HEK293 (cell line): ENCODE results near the gene IL1RAP.

Source experiments
- EGR2 ChIP-seq: fragments of 450-650 bp; formaldehyde crosslinking; IDR thresholded peaks from 2 replicates; pipeline ENCODE4 v1.5.1; 2016; ENCODE audit warnings: low read depth, missing biosample characterization, missing genetic modification characterization
- KLF9 ChIP-seq: fragments of 450-650 bp; formaldehyde crosslinking; IDR thresholded peaks from 2 replicates; pipeline ENCODE4 v1.5.1; 2016; ENCODE audit warnings: missing biosample characterization, missing genetic modification characterization, low read depth
- MZF1 ChIP-seq: fragments of 450-650 bp; formaldehyde crosslinking; IDR thresholded peaks from 2 replicates; pipeline ENCODE4 v1.5.1; 2017; ENCODE audit warnings: missing biosample characterization, missing genetic modification characterization, borderline replicate concordance
- OVOL3 ChIP-seq: fragments of 450-650 bp; formaldehyde crosslinking; IDR thresholded peaks from 2 replicates; pipeline ENCODE4 v1.5.1; 2016; ENCODE audit warnings: missing biosample characterization, missing genetic modification characterization
- PRDM1 ChIP-seq: fragments of 450-650 bp; formaldehyde crosslinking; IDR thresholded peaks from 2 replicates; pipeline ENCODE4; 2016; ENCODE audit warnings: missing biosample characterization, missing genetic modification characterization
- ZBTB48 ChIP-seq: fragments of 450-650 bp; formaldehyde crosslinking; IDR thresholded peaks from 2 replicates; pipeline ENCODE4 v1.5.1; 2016; ENCODE audit warnings: missing biosample characterization, missing genetic modification characterization
- ZBTB7A ChIP-seq: fragments of 450-650 bp; formaldehyde crosslinking; IDR thresholded peaks from 2 replicates; pipeline ENCODE4 v1.5.1; 2016; ENCODE audit warnings: low read depth, missing biosample characterization, missing genetic modification characterization
- ZFP37 ChIP-seq: fragments of 450-650 bp; formaldehyde crosslinking; IDR thresholded peaks from 2 replicates; pipeline ENCODE4 v1.5.1; 2016; ENCODE audit warnings: missing biosample characterization, missing genetic modification characterization
- ZNF2 ChIP-seq: fragments of 450-650 bp; formaldehyde crosslinking; IDR thresholded peaks from 2 replicates; pipeline ENCODE4 v1.5.1; 2016; ENCODE audit warnings: missing biosample characterization, missing genetic modification characterization
- ZNF211 ChIP-seq: fragments of 450-650 bp; formaldehyde crosslinking; IDR thresholded peaks from 2 replicates; pipeline ENCODE4 v1.5.1; 2016; ENCODE audit warnings: low read depth, missing biosample characterization, missing genetic modification characterization
- ZNF354C ChIP-seq: fragments of 450-650 bp; formaldehyde crosslinking; IDR thresholded peaks from 2 replicates; pipeline ENCODE4 v1.5.1; 2016; ENCODE audit warnings: missing biosample characterization, missing genetic modification characterization, low read depth, borderline replicate concordance
- ZNF37A ChIP-seq: fragments of 450-650 bp; IDR thresholded peaks from 2 replicates; pipeline ENCODE4 v1.5.1; 2018; ENCODE audit warnings: missing biosample characterization, missing genetic modification characterization
- ZNF391 ChIP-seq: fragments of 450-650 bp; formaldehyde crosslinking; IDR thresholded peaks from 2 replicates; pipeline ENCODE4 v1.5.1; 2016; ENCODE audit warnings: low read depth, missing biosample characterization, missing genetic modification characterization, borderline replicate concordance
- ZNF394 ChIP-seq: fragments of 450-650 bp; formaldehyde crosslinking; IDR thresholded peaks from 2 replicates; pipeline ENCODE4 v1.5.1; 2016; ENCODE audit warnings: missing biosample characterization, missing genetic modification characterization, mild to moderate bottlenecking, moderate library complexity, borderline replicate concordance
- ZNF416 ChIP-seq: fragments of 450-650 bp; formaldehyde crosslinking; IDR thresholded peaks from 2 replicates; pipeline ENCODE4 v1.5.1; 2016; ENCODE audit warnings: missing biosample characterization, missing genetic modification characterization
- ZNF473 ChIP-seq: fragments of 450-650 bp; formaldehyde crosslinking; IDR thresholded peaks from 2 replicates; pipeline ENCODE4 v1.5.1; 2017; ENCODE audit warnings: missing biosample characterization, missing genetic modification characterization
- ZNF555 ChIP-seq: fragments of 450-650 bp; formaldehyde crosslinking; conservative IDR thresholded peaks from 2 replicates; pipeline ENCODE4 v1.5.1; 2017; ENCODE audit warnings: missing biosample characterization, mild to moderate bottlenecking, missing genetic modification characterization, inconsistent platforms
- ZNF560 ChIP-seq: fragments of 450-650 bp; formaldehyde crosslinking; IDR thresholded peaks from 2 replicates; pipeline ENCODE4 v1.5.1; 2017; ENCODE audit warnings: missing biosample characterization, missing genetic modification characterization, borderline replicate concordance
- ZNF596 ChIP-seq: fragments of 450-650 bp; IDR thresholded peaks from 2 replicates; pipeline ENCODE4 v1.5.0; 2018; ENCODE audit warnings: missing biosample characterization, mild to moderate bottlenecking, missing genetic modification characterization, moderate library complexity
- ZNF623 ChIP-seq: fragments of 450-650 bp; formaldehyde crosslinking; IDR thresholded peaks from 2 replicates; pipeline ENCODE4 v1.5.1; 2016; ENCODE audit warnings: missing biosample characterization, missing genetic modification characterization
- ZNF670 ChIP-seq: fragments of 450-650 bp; formaldehyde crosslinking; IDR thresholded peaks from 2 replicates; pipeline ENCODE4 v1.5.1; 2016; ENCODE audit warnings: missing biosample characterization, missing genetic modification characterization, low read depth
- ZNF776 ChIP-seq: fragments of 450-650 bp; formaldehyde crosslinking; IDR thresholded peaks from 2 replicates; pipeline ENCODE4 v1.5.0; 2017; ENCODE audit warnings: missing biosample characterization, missing genetic modification characterization, borderline replicate concordance
- ZNF777 ChIP-seq: fragments of 450-650 bp; formaldehyde crosslinking; IDR thresholded peaks from 2 replicates; pipeline ENCODE4 v1.5.1; 2017; ENCODE audit warnings: missing biosample characterization, missing genetic modification characterization, borderline replicate concordance
- TF ChIP-seq, protein P1 (sequence below): fragments of 450-650 bp; formaldehyde crosslinking; IDR thresholded peaks from 2 replicates; pipeline ENCODE4 v1.5.1; 2016; ENCODE audit warnings: missing biosample characterization, missing genetic modification characterization
- TF ChIP-seq, protein P2 (sequence below): fragments of 450-650 bp; formaldehyde crosslinking; IDR thresholded peaks from 2 replicates; pipeline ENCODE4 v1.5.1; 2017; ENCODE audit warnings: missing biosample characterization, missing genetic modification characterization
- TF ChIP-seq, protein P3 (sequence below): fragments of 450-650 bp; formaldehyde crosslinking; IDR thresholded peaks from 2 replicates; pipeline ENCODE4 v1.5.1; 2016; ENCODE audit warnings: missing biosample characterization, missing genetic modification characterization
- TF ChIP-seq, protein P4 (sequence below): fragments of 450-650 bp; formaldehyde crosslinking; IDR thresholded peaks from 2 replicates; pipeline ENCODE4 v1.5.1; 2016; ENCODE audit warnings: missing biosample characterization, missing genetic modification characterization, borderline replicate concordance
- TF ChIP-seq, protein P5 (sequence below): fragments of 450-650 bp; formaldehyde crosslinking; IDR thresholded peaks from 2 replicates; pipeline ENCODE4 v1.5.1; 2016; ENCODE audit warnings: missing biosample characterization, missing genetic modification characterization, low read depth
- TF ChIP-seq, protein P6 (sequence below): fragments of 450-650 bp; formaldehyde crosslinking; IDR thresholded peaks from 2 replicates; pipeline ENCODE4 v1.5.1; 2016; ENCODE audit warnings: missing biosample characterization, missing genetic modification characterization

Gene IL1RAP

DNA sequence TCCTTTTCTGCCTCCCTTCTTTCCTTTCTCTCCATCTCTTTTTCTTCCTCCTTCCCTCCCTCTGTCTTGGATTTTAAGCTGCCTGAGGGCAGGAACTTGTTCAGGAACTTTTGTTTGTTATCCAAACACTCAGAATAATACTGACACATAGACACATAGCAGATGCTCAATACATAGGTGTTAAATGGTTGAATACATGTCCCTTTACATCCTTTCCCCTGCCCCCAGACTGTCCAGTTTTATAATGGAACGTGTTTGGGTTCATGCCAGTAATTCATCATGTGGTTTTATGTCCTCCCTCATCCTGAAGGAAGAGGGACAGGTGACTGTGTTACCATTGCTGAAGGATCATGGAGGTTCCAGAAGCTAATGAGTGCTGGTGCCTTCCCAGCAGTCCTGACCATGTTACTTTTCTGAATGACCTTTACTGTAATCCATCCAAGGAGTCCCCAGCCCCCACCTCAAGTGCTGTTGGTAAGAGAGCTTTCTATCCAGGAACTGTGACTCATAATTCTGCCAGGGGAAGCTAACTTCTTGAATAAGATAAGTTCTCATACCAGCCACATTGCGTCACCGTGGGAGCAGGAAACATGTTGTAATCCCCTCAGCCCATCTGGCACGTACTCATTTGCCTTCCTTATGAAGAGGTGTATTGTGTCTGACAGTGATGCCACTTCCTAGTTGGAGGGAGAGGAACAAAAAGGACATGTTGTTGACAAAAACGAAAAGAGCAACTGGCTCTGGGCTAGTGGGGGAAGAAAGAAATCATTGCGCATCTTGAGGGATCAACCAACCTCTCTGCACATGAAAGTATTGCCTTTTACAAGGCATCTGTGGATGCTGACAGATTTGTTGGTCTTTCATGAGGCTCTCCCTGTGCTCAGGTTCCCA, 52.4 kb downstream of the IL1RAP start (continued):
- TF ChIP-seq, protein P1, sequence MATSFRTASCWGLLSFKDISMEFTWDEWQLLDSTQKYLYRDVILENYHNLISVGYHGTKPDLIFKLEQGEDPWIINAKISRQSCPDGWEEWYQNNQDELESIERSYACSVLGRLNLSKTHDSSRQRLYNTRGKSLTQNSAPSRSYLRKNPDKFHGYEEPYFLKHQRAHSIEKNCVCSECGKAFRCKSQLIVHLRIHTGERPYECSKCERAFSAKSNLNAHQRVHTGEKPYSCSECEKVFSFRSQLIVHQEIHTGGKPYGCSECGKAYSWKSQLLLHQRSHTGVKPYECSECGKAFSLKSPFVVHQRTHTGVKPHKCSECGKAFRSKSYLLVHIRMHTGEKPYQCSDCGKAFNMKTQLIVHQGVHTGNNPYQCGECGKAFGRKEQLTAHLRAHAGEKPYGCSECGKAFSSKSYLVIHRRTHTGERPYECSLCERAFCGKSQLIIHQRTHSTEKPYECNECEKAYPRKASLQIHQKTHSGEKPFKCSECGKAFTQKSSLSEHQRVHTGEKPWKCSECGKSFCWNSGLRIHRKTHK (tag by site-specific recombination) = no peak
- TF ChIP-seq ZNF560 (no peak), OVOL3 (tag by site-specific recombination) (no peak), KLF9 (tag by site-specific recombination) (no peak), ZBTB48 (tag by site-specific recombination) (no peak), ZNF354C (tag by site-specific recombination) (no peak), MZF1 (tag by site-specific recombination) (peak; percentile 78), ZNF623 (tag by site-specific recombination) (no peak), ZNF416 (tag by site-specific recombination) (no peak), ZBTB7A (tag by site-specific recombination) (no peak), ZNF394 (tag by site-specific recombination) (0 out of 2 replicates have a peak, but pooled peaks have one; percentile 33), ZNF211 (tag by site-specific recombination) (no peak), ZFP37 (peak; percentile 93), ZNF391 (tag by site-specific recombination) (no peak), ZNF670 (no peak), ZNF473 (tag by site-specific recombination) (no peak), ZNF776 (tag by site-specific recombination) (no peak), PRDM1 (tag by site-specific recombination) (peak; percentile 83), ZNF2 (tag by site-specific recombination) (peak; percentile 37; the same call in 1 of the 2 replicates), ZNF555 (no peak), ZNF596 (no peak), EGR2 (tag by site-specific recombination) (no peak), ZNF37A (tag by site-specific recombination) (no peak), ZNF777 (tag by site-specific recombination) (no peak)
- TF ChIP-seq, protein P2, sequence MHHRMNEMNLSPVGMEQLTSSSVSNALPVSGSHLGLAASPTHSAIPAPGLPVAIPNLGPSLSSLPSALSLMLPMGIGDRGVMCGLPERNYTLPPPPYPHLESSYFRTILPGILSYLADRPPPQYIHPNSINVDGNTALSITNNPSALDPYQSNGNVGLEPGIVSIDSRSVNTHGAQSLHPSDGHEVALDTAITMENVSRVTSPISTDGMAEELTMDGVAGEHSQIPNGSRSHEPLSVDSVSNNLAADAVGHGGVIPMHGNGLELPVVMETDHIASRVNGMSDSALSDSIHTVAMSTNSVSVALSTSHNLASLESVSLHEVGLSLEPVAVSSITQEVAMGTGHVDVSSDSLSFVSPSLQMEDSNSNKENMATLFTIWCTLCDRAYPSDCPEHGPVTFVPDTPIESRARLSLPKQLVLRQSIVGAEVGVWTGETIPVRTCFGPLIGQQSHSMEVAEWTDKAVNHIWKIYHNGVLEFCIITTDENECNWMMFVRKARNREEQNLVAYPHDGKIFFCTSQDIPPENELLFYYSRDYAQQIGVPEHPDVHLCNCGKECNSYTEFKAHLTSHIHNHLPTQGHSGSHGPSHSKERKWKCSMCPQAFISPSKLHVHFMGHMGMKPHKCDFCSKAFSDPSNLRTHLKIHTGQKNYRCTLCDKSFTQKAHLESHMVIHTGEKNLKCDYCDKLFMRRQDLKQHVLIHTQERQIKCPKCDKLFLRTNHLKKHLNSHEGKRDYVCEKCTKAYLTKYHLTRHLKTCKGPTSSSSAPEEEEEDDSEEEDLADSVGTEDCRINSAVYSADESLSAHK (tag by site-specific recombination) = no peak
- TF ChIP-seq, protein P3, sequence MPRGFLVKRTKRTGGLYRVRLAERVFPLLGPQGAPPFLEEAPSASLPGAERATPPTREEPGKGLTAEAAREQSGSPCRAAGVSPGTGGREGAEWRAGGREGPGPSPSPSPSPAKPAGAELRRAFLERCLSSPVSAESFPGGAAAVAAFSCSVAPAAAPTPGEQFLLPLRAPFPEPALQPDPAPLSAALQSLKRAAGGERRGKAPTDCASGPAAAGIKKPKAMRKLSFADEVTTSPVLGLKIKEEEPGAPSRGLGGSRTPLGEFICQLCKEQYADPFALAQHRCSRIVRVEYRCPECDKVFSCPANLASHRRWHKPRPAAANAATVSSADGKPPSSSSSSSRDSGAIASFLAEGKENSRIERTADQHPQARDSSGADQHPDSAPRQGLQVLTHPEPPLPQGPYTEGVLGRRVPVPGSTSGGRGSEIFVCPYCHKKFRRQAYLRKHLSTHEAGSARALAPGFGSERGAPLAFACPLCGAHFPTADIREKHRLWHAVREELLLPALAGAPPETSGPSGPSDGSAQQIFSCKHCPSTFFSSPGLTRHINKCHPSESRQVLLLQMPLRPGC = peak; percentile 67; the same call in 1 of the 2 replicates
- TF ChIP-seq, protein P4, sequence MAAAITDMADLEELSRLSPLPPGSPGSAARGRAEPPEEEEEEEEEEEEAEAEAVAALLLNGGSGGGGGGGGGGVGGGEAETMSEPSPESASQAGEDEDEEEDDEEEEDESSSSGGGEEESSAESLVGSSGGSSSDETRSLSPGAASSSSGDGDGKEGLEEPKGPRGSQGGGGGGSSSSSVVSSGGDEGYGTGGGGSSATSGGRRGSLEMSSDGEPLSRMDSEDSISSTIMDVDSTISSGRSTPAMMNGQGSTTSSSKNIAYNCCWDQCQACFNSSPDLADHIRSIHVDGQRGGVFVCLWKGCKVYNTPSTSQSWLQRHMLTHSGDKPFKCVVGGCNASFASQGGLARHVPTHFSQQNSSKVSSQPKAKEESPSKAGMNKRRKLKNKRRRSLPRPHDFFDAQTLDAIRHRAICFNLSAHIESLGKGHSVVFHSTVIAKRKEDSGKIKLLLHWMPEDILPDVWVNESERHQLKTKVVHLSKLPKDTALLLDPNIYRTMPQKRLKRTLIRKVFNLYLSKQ (tag by site-specific recombination) = no peak
- TF ChIP-seq, protein P5, sequence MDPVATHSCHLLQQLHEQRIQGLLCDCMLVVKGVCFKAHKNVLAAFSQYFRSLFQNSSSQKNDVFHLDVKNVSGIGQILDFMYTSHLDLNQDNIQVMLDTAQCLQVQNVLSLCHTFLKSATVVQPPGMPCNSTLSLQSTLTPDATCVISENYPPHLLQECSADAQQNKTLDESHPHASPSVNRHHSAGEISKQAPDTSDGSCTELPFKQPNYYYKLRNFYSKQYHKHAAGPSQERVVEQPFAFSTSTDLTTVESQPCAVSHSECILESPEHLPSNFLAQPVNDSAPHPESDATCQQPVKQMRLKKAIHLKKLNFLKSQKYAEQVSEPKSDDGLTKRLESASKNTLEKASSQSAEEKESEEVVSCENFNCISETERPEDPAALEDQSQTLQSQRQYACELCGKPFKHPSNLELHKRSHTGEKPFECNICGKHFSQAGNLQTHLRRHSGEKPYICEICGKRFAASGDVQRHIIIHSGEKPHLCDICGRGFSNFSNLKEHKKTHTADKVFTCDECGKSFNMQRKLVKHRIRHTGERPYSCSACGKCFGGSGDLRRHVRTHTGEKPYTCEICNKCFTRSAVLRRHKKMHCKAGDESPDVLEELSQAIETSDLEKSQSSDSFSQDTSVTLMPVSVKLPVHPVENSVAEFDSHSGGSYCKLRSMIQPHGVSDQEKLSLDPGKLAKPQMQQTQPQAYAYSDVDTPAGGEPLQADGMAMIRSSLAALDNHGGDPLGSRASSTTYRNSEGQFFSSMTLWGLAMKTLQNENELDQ (tag by site-specific recombination) = no peak
- TF ChIP-seq, protein P6, sequence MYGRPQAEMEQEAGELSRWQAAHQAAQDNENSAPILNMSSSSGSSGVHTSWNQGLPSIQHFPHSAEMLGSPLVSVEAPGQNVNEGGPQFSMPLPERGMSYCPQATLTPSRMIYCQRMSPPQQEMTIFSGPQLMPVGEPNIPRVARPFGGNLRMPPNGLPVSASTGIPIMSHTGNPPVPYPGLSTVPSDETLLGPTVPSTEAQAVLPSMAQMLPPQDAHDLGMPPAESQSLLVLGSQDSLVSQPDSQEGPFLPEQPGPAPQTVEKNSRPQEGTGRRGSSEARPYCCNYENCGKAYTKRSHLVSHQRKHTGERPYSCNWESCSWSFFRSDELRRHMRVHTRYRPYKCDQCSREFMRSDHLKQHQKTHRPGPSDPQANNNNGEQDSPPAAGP = peak; percentile 35; the same call in 1 of the 2 replicates
